GM12878 (cell line): ENCODE results near the gene KCNIP2. TPM values are rescaled to one million over a fixed set of nuclear protein-coding genes. Genes with fewer than 3 reads are reported as not detected.

Experiments
- ATAC-seq: fragments of 200-7000 bp; cut with Tn5 transposase; 3 replicates; pipeline ENCODE4 v1.9.1; 2020; ENCODE audit warnings: mild to moderate bottlenecking, moderate library complexity
- BruUV-seq: library from RNA; stranded (reverse); fragments of 400-500 nt; replicated peaks from 2 replicates; lab custom pipeline; 2021; lab: Mats Ljungman, UMichigan
- CTCF ChIA-PET: fragments of 300-600 bp; sonication (Branson Sonifier 250); formaldehyde crosslinking; extraction: SDS; loops from one replicate; lab custom pipeline; 2021; ENCODE audit warnings: inconsistent platforms; lab: Yijun Ruan, JAX
- POLR2A ChIA-PET: fragments of 350-600 bp; formaldehyde crosslinking; extraction: SDS; loops from one replicate; lab custom pipeline; 2021; ENCODE audit warnings: inconsistent platforms; lab: Charles Lee
- RAD21 ChIA-PET: fragments of 300-600 bp; sonication (Branson Sonifier 250); formaldehyde crosslinking; loops from one replicate; lab custom pipeline; 2023; ENCODE audit warnings: antibody characterized with exemption; ENCODE audit not compliant: unreplicated experiment; lab: Charles Lee
- SMC1A ChIA-PET: fragments of 300-600 bp; sonication (Branson Sonifier 250); formaldehyde crosslinking; loops from one replicate; lab custom pipeline; 2023; ENCODE audit not compliant: unreplicated experiment, uncharacterized antibody; lab: Charles Lee
- DNase-seq: peaks from one replicate; pipeline ENCODE4 v3.0.0-alpha.2; 2011; ENCODE audit warnings: low read depth, low spot score
- FAIRE-seq: peaks from 3 replicates; lab custom pipeline; 2011; peaks lifted over from hg19 to GRCh38; lab: Jason Lieb, UNC
- H2AFZ ChIP-seq: 2 replicates; pipeline ENCODE4 v1.6.0; 2011; ENCODE audit warnings: low read depth, low read length, control low read depth; ENCODE audit not compliant: control insufficient read depth
- H3K27ac ChIP-seq: 2 replicates; pipeline ENCODE4 v1.5.1; 2011; ENCODE audit warnings: control low read depth; ENCODE audit not compliant: control insufficient read depth, insufficient read depth
- H3K27me3 ChIP-seq, 2 experiments: replicated peaks in 1 of 2; 2 replicates each; pipeline versions ENCODE4 v1.6.0 to v1.6.1; 2011; ENCODE audit warnings: low read length in 1 of 2; ENCODE audit not compliant: control insufficient read depth in 2 of 2, insufficient read depth in 2 of 2
- H3K36me3 ChIP-seq, 2 experiments: 2 replicates each; pipeline ENCODE4 v1.5.1; 2011; ENCODE audit warnings: low read length in 1 of 2; ENCODE audit not compliant: control insufficient read depth in 2 of 2, insufficient read depth in 2 of 2
- H3K4me1 ChIP-seq: 2 replicates; pipeline ENCODE4 v1.6.1; 2011; ENCODE audit warnings: mild to moderate bottlenecking, low read length, moderate library complexity, mixed read lengths; ENCODE audit not compliant: control insufficient read depth, insufficient read depth
- H3K4me2 ChIP-seq: 2 replicates; pipeline ENCODE4 v1.6.0; 2011; ENCODE audit warnings: control low read depth; ENCODE audit not compliant: control insufficient read depth, insufficient read depth
- H3K4me3 ChIP-seq: fragments of 200-600 bp; sonication (generic); 2 replicates; pipeline ENCODE4 v1.5.1; 2016
- H3K79me2 ChIP-seq: 2 replicates; pipeline ENCODE4 v1.6.0; 2011; ENCODE audit warnings: low read length; ENCODE audit not compliant: control insufficient read depth, insufficient read depth
- H3K9ac ChIP-seq: 2 replicates; pipeline ENCODE4 v1.8.0; 2011; ENCODE audit warnings: low read length, control low read depth, mixed read lengths; ENCODE audit not compliant: control insufficient read depth, insufficient read depth
- H3K9me3 ChIP-seq: replicated peaks from 3 replicates; pipeline ENCODE4 v1.5.1; 2011; ENCODE audit warnings: mild to moderate bottlenecking, low read length; ENCODE audit not compliant: control insufficient read depth, insufficient read depth
- H4K20me1 ChIP-seq: 2 replicates; pipeline ENCODE4 v1.6.0; 2011; ENCODE audit not compliant: control insufficient read depth, insufficient read depth
- CHD2 ChIP-seq: IDR thresholded peaks from 2 replicates; pipeline ENCODE4 v1.6.1; 2011; ENCODE audit warnings: low read depth, low read length, improper control_type of control experiment, borderline replicate concordance
- EED ChIP-seq: sonication (generic); IDR thresholded peaks from 2 replicates; pipeline ENCODE4 v1.6.1; 2016; ENCODE audit warnings: antibody characterized with exemption, low read depth
- EGR1 ChIP-seq, 2 experiments: IDR thresholded peaks; 1 replicate in 1 of 2; 2 replicates in 1 of 2; pipeline ENCODE4 v1.6.1; 2011 to 2012; ENCODE audit warnings: low read depth in 2 of 2, low read length in 2 of 2, borderline replicate concordance in 1 of 2, mild to moderate bottlenecking in 1 of 2, moderate library complexity in 1 of 2
- FOXM1 ChIP-seq: IDR thresholded peaks from 2 replicates; pipeline ENCODE4 v1.6.1; 2012; ENCODE audit warnings: low read depth, mild to moderate bottlenecking, inconsistent platforms, low read length, moderate library complexity
- IRF3 ChIP-seq: fragments of 450-650 bp; IDR thresholded peaks from 2 replicates; pipeline ENCODE4 v1.6.1; 2014; ENCODE audit warnings: mild to moderate bottlenecking
- MEF2A ChIP-seq: IDR thresholded peaks from 2 replicates; pipeline ENCODE4 v1.6.1; 2011; ENCODE audit warnings: low read depth, mild to moderate bottlenecking, low read length, moderate library complexity; ENCODE audit not compliant: insufficient read depth
- MTA3 ChIP-seq: IDR thresholded peaks from 2 replicates; pipeline ENCODE4 v1.6.1; 2012; ENCODE audit warnings: low read length, inconsistent platforms, borderline replicate concordance
- MXI1 ChIP-seq: fragments of 150-350 bp; IDR thresholded peaks from 2 replicates; pipeline ENCODE4 v1.6.1; 2011; ENCODE audit warnings: low read depth, mild to moderate bottlenecking, inconsistent platforms, low read length, improper control_type of control experiment
- NFYB ChIP-seq: IDR thresholded peaks from 2 replicates; pipeline ENCODE4 v1.6.1; 2011; ENCODE audit warnings: low read depth, mild to moderate bottlenecking, low read length, improper control_type of control experiment, moderate library complexity; ENCODE audit not compliant: insufficient read depth
- NR2C2 ChIP-seq: IDR thresholded peaks from 2 replicates; pipeline ENCODE4 v1.6.1; 2011; ENCODE audit warnings: borderline replicate concordance, low read depth; ENCODE audit not compliant: control insufficient read depth, insufficient read length
- PAX5 ChIP-seq: IDR thresholded peaks from 2 replicates; pipeline ENCODE4 v1.6.1; 2011; ENCODE audit warnings: low read depth, low read length, borderline replicate concordance
- POLR2A ChIP-seq: IDR thresholded peaks from 2 replicates; pipeline ENCODE4 v1.6.1; 2011; ENCODE audit warnings: low read depth, mild to moderate bottlenecking, low read length
- SMC3 ChIP-seq: IDR thresholded peaks from 2 replicates; pipeline ENCODE4 v1.6.1; 2011; ENCODE audit warnings: low read length, improper control_type of control experiment, borderline replicate concordance
- STAT3 ChIP-seq: IDR thresholded peaks from 2 replicates; pipeline ENCODE4 v1.6.1; 2011; ENCODE audit warnings: low read depth, low read length, improper control_type of control experiment
- YBX1 ChIP-seq: fragments of 450-650 bp; IDR thresholded peaks from 2 replicates; pipeline ENCODE4 v1.6.1; 2016; ENCODE audit warnings: antibody characterized with exemption
- WGBS: methylation state at CpG from one replicate; pipeline ENCODE4 v1.1.6; 2016; ENCODE audit warnings: low lambda C conversion rate; ENCODE audit not compliant: insufficient replicate concordance, insufficient coverage; ENCODE audit errors: missing lambda C conversion rate; 5-methylcytosine and 5-hydroxymethylcytosine counted together
- in situ Hi-C: fragments of 300-500 bp; cut with MboI; formaldehyde crosslinking; loops from 9 replicates; pipeline ENCODE4 v1.14.3; 2018; ENCODE audit warnings: mixed read lengths
- intact Hi-C: fragments of 100-400 bp; cut with micrococcal nuclease; formaldehyde crosslinking; loops from one replicate; pipeline ENCODE4 v1.14.2; 2022; ENCODE audit not compliant: unreplicated experiment
- polyA plus RNA-seq, 11 experiments: library from polyadenylated mRNA; depleted of rRNA in 4 of 11; unstranded in 6 of 11; stranded (reverse) in 5 of 11; fragments of >200 nt; fragmentation: Nextera tagmentation in 4 of 11; fragmentation: Illumina TruSeq in 1 of 11; extraction: Ambion mirVana in 4 of 11; extraction: Trizol in 1 of 11; gene quantifications; 1 replicate in 1 of 11; 2 replicates in 10 of 11; pipeline versions ENCODE4 v1.2.1 to v1.2.3, GENCODE V29; 2011 to 2016; ENCODE audit warnings: inconsistent platforms in 2 of 11, missing spikeins in 2 of 11, low read depth in 1 of 11
- total RNA-seq, 4 experiments: library from RNA; depleted of rRNA in 3 of 4; stranded (reverse); fragments of >200 nt in 3 of 4; fragmentation: Illumina TruSeq in 1 of 4; extraction: Trizol in 1 of 4; gene quantifications; 2 replicates each; pipeline versions ENCODE4 v1.2.1 to v1.2.3, GENCODE V29; 2013 to 2021
- TF ChIP-seq, protein P1 (sequence below): fragments of 450-650 bp; formaldehyde crosslinking; IDR thresholded peaks from 2 replicates; pipeline ENCODE4 v1.5.0; 2022; ENCODE audit warnings: mild to moderate bottlenecking, missing genetic modification characterization
- TF ChIP-seq, protein P2 (sequence below): fragments of 450-650 bp; IDR thresholded peaks from 2 replicates; pipeline ENCODE4 v1.6.1; 2017; ENCODE audit warnings: low read depth, mild to moderate bottlenecking, moderate library complexity

Gene KCNIP2
- total and polyA plus RNA-seq, 10 of the 15 experiments (the other 5 are each of a cell fraction or from before 2014, with no cell fraction given), result 0.46 to 4.3 (median 1.7) TPM

DNA sequence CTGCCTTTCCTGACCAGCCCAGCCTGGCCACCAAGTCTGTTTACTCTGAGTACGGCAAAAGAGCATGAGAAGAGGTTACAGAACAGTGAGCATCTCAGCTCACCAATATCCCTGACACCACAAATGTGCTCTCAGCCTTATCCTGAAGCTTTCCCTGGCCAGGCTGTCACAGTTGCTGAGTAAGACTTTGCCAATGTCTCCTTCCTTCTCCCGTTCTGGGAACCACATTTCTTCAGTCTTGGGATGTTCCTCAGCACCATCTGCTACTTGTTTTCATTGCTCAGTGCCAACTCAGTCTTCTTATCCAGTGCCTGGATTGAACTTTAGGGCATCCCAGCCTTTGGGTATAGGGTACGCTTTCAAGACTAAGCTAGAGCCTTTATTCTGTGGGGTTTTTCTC lies 7.1 kb upstream of the KCNIP2 start:
- CTCF ChIA-PET, result interaction anchor here (0.9 to 17.0 kb wide), 4 partner anchors 11 to 167 kb away, joined by 3 to 398 read pairs (median 82); partner anchors contain the start of gene KCNIP2

More for the DNA sequence above, 7.1 kb upstream of the KCNIP2 start:
- Histone ChIP-seq H3K27ac (no peak overlapping the region), H2AFZ (no peak overlapping the region), H3K9me3 (no peaks in the 10 kb centered on the region), H3K36me3 (peaks cover 2 to 5% of the 10 kb centered on the region in 2 experiments; a peak in 2 of 4 replicates), H3K4me1 (no peaks in the 10 kb centered on the region), H3K79me2 (no peaks in the 10 kb centered on the region), H3K27me3 (no peaks in the 10 kb centered on the region), H3K4me3 (no peak overlapping the region), H3K4me2 (no peak overlapping the region), H3K9ac (no peak overlapping the region), H4K20me1 (no peaks in the 10 kb centered on the region)
- intact Hi-C loops, result no loop called here
- FAIRE-seq (no peak), DNase-seq (no peak), ATAC-seq (no peak)
- POLR2A ChIA-PET, result interaction anchor here (0.6 kb wide), 1 partner anchor 203 kb away, joined by 3 read pairs; no protein-coding TSS in a partner anchor
- SMC1A ChIA-PET, result interaction anchor here (0.5 to 1.5 kb wide), 3 partner anchors 32 to 273 kb away, joined by 3 to 4 read pairs (median 4); no protein-coding TSS in a partner anchor
- BruUV-seq, result no TSS peak
- in situ Hi-C loops, result no loop called here
- RAD21 ChIA-PET, result interaction anchor here (1.5 kb wide), 1 partner anchor 10 kb away, joined by 6 read pairs; no protein-coding TSS in a partner anchor
- TF ChIP-seq IRF3 (no peak), MXI1 (no peak), PAX5 (no peak), SMC3 (no peak), NFYB (no peak), MEF2A (no peak), CHD2 (no peak), EED (no peak), NR2C2 (no peak), FOXM1 (no peak), EGR1 (IDR thresholded peaks at IDR 0.05; ENCODE audit: borderline replicate concordance in 1 of 2, low read depth in 2 of 2, low read length in 2 of 2) (no peak), YBX1 (no peak), MTA3 (no peak), STAT3 (no peak), POLR2A (no peak)
- TF ChIP-seq, protein P1, sequence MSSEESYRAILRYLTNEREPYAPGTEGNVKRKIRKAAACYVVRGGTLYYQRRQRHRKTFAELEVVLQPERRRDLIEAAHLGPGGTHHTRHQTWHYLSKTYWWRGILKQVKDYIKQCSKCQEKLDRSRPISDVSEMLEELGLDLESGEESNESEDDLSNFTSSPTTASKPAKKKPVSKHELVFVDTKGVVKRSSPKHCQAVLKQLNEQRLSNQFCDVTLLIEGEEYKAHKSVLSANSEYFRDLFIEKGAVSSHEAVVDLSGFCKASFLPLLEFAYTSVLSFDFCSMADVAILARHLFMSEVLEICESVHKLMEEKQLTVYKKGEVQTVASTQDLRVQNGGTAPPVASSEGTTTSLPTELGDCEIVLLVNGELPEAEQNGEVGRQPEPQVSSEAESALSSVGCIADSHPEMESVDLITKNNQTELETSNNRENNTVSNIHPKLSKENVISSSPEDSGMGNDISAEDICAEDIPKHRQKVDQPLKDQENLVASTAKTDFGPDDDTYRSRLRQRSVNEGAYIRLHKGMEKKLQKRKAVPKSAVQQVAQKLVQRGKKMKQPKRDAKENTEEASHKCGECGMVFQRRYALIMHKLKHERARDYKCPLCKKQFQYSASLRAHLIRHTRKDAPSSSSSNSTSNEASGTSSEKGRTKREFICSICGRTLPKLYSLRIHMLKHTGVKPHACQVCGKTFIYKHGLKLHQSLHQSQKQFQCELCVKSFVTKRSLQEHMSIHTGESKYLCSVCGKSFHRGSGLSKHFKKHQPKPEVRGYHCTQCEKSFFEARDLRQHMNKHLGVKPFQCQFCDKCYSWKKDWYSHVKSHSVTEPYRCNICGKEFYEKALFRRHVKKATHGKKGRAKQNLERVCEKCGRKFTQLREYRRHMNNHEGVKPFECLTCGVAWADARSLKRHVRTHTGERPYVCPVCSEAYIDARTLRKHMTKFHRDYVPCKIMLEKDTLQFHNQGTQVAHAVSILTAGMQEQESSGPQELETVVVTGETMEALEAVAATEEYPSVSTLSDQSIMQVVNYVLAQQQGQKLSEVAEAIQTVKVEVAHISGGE, result no peak
- TF ChIP-seq, protein P2, sequence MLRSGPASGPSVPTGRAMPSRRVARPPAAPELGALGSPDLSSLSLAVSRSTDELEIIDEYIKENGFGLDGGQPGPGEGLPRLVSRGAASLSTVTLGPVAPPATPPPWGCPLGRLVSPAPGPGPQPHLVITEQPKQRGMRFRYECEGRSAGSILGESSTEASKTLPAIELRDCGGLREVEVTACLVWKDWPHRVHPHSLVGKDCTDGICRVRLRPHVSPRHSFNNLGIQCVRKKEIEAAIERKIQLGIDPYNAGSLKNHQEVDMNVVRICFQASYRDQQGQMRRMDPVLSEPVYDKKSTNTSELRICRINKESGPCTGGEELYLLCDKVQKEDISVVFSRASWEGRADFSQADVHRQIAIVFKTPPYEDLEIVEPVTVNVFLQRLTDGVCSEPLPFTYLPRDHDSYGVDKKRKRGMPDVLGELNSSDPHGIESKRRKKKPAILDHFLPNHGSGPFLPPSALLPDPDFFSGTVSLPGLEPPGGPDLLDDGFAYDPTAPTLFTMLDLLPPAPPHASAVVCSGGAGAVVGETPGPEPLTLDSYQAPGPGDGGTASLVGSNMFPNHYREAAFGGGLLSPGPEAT, result no peak
- 76% methylated on average over 3 of the region's 3 CpGs for WGBS
